SK-N-SH treated with all-trans-retinoic acid at 6 μM for 48 hours (cell line): ENCODE data around the gene FAM47E.

ENCODE experiments used
- ATAC-seq: fragments of 200-7000 bp; cut with Tn5 transposase; 3 replicates; pipeline ENCODE4 v1.9.1; 2020; ENCODE audit warnings: mild to moderate bottlenecking, moderate library complexity
- ARNTL ChIP-seq: fragments of 450-650 bp; formaldehyde crosslinking; IDR thresholded peaks from 2 replicates; pipeline ENCODE4 v1.5.0; 2020; ENCODE audit warnings: low read depth, mild to moderate bottlenecking, moderate library complexity, borderline replicate concordance
- CSDC2 ChIP-seq: fragments of 250-450 bp; sonication (Bioruptor Pico); IDR thresholded peaks from 2 replicates; pipeline ENCODE4 v1.5.0; 2020; ENCODE audit warnings: mild to moderate bottlenecking, moderate library complexity
- CSRNP3 ChIP-seq: fragments of 250-450 bp; sonication (Bioruptor Pico); IDR thresholded peaks from 2 replicates; pipeline ENCODE4 v1.5.1; 2021; ENCODE audit warnings: mild to moderate bottlenecking, moderate library complexity
- ESRRG ChIP-seq: fragments of 250-450 bp; sonication (Bioruptor Pico); IDR thresholded peaks from 2 replicates; pipeline ENCODE4 v1.6.1; 2021; ENCODE audit warnings: mild to moderate bottlenecking
- GLIS3 ChIP-seq: fragments of 250-450 bp; sonication (Bioruptor Pico); IDR thresholded peaks from 2 replicates; pipeline ENCODE4 v1.5.0; 2020; ENCODE audit warnings: mild to moderate bottlenecking, moderate library complexity
- ISL1 ChIP-seq: fragments of 250-450 bp; sonication (Bioruptor Pico); IDR thresholded peaks from 2 replicates; pipeline ENCODE4 v2.1.2; 2022; ENCODE audit warnings: mild to moderate bottlenecking, moderate library complexity
- OSR1 ChIP-seq: fragments of 250-450 bp; sonication (Bioruptor Pico); IDR thresholded peaks from 2 replicates; pipeline ENCODE4 v1.8.0; 2022; ENCODE audit warnings: moderate library complexity, mild to moderate bottlenecking, inconsistent platforms
- PPARA ChIP-seq: fragments of 250-450 bp; sonication (Bioruptor Pico); IDR thresholded peaks from 2 replicates; pipeline ENCODE4 v1.5.0; 2020; ENCODE audit warnings: mild to moderate bottlenecking, borderline replicate concordance
- RARB ChIP-seq: fragments of 250-450 bp; sonication (Bioruptor Pico); IDR thresholded peaks from 2 replicates; pipeline ENCODE4 v1.8.0; 2021; ENCODE audit warnings: mild to moderate bottlenecking, moderate library complexity
- SNAI2 ChIP-seq: fragments of 250-450 bp; sonication (Bioruptor Pico); IDR thresholded peaks from 2 replicates; pipeline ENCODE4 v1.5.0; 2020; ENCODE audit warnings: mild to moderate bottlenecking, moderate library complexity
- TCF4 ChIP-seq: fragments of 250-450 bp; sonication (Bioruptor Pico); IDR thresholded peaks from 2 replicates; pipeline ENCODE4 v1.8.0; 2021; ENCODE audit warnings: mild to moderate bottlenecking, moderate library complexity, borderline replicate concordance
- TOX ChIP-seq: fragments of 250-450 bp; sonication (Bioruptor Pico); IDR thresholded peaks from 2 replicates; pipeline ENCODE4 v1.8.0; 2021; ENCODE audit warnings: mild to moderate bottlenecking, moderate library complexity, borderline replicate concordance
- TSHZ2 ChIP-seq: fragments of 250-450 bp; sonication (Bioruptor Pico); IDR thresholded peaks from 2 replicates; pipeline ENCODE4 v1.5.0; 2020; ENCODE audit warnings: mild to moderate bottlenecking, moderate library complexity
- ZC3H10 ChIP-seq: fragments of 250-450 bp; sonication (Bioruptor Pico); IDR thresholded peaks from 2 replicates; pipeline ENCODE4 v1.5.1; 2021; ENCODE audit warnings: mild to moderate bottlenecking, moderate library complexity
- ZFP3 ChIP-seq: fragments of 250-450 bp; sonication (Bioruptor Pico); IDR thresholded peaks from 2 replicates; pipeline ENCODE4 v1.5.0; 2020; ENCODE audit warnings: mild to moderate bottlenecking, moderate library complexity
- ZNF565 ChIP-seq: fragments of 450-650 bp; formaldehyde crosslinking; conservative IDR thresholded peaks from 2 replicates; pipeline ENCODE4 v1.5.0; 2020; ENCODE audit warnings: low read depth, mild to moderate bottlenecking, moderate library complexity
- ZNF70 ChIP-seq: fragments of 450-650 bp; formaldehyde crosslinking; IDR thresholded peaks from 2 replicates; pipeline ENCODE4 v1.5.0; 2020; ENCODE audit warnings: mild to moderate bottlenecking, moderate library complexity
- ZNF8 ChIP-seq: fragments of 450-650 bp; formaldehyde crosslinking; IDR thresholded peaks from 2 replicates; pipeline ENCODE4 v1.5.0; 2020; ENCODE audit warnings: mild to moderate bottlenecking, moderate library complexity
- TF ChIP-seq, protein P1 (sequence below): fragments of 250-450 bp; sonication (Bioruptor Pico); IDR thresholded peaks from 2 replicates; pipeline ENCODE4 v1.8.0; 2021; ENCODE audit warnings: low read depth, mild to moderate bottlenecking, moderate library complexity, borderline replicate concordance
- TF ChIP-seq, protein P2 (sequence below): fragments of 250-450 bp; sonication (Bioruptor Pico); IDR thresholded peaks from 2 replicates; pipeline ENCODE4 v1.5.1; 2020; ENCODE audit warnings: low read depth, mild to moderate bottlenecking, moderate library complexity

The FAM47E gene

GRCh38 chr4:76272073-76272472 lies 20.6 kb downstream of the FAM47E start:
- no peak for TF ChIP-seq ZC3H10 (CRISPR knock-in tag)
- TF ChIP-seq, protein P1, sequence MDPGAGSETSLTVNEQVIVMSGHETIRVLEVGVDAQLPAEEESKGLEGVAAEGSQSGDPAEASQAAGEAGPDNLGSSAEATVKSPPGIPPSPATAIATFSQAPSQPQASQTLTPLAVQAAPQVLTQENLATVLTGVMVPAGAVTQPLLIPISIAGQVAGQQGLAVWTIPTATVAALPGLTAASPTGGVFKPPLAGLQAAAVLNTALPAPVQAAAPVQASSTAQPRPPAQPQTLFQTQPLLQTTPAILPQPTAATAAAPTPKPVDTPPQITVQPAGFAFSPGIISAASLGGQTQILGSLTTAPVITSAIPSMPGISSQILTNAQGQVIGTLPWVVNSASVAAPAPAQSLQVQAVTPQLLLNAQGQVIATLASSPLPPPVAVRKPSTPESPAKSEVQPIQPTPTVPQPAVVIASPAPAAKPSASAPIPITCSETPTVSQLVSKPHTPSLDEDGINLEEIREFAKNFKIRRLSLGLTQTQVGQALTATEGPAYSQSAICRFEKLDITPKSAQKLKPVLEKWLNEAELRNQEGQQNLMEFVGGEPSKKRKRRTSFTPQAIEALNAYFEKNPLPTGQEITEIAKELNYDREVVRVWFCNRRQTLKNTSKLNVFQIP (CRISPR knock-in tag), result no peak
- TF ChIP-seq ARNTL, result no peak
- no peak for TF ChIP-seq TOX (CRISPR knock-in tag)
- no peak for TF ChIP-seq ZFP3 (CRISPR knock-in tag)
- ATAC-seq, result no peak

DNA sequence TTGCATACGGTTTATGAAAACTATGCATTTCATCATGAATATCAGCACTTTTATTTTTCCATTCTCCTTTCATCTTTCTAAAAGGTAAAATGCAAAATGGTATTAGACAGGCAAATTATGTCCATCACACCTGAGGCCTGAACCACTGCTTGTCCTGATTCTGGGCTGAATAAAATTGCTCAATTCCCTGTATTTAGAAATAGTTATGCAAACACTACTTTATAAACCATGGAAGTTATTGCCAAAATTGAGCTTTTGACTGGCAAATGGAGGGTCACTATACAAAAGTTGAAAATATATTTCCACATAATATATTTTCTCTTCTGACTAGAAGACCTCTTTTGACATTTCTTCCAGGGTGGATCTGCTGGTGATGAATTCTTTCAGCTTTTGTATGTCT lies 21.1 kb downstream of the FAM47E start:
- no peak for ATAC-seq
- TF ChIP-seq ZC3H10 (CRISPR knock-in tag) (no peak), TCF4 (CRISPR knock-in tag) (no peak), PPARA (CRISPR knock-in tag) (no peak), RARB (CRISPR knock-in tag) (no peak), CSRNP3 (CRISPR knock-in tag) (no peak), TSHZ2 (CRISPR knock-in tag) (no peak), OSR1 (CRISPR knock-in tag) (no peak), SNAI2 (CRISPR knock-in tag) (no peak), ZNF8 (CRISPR knock-in tag) (no peak), ZFP3 (CRISPR knock-in tag) (no peak), CSDC2 (no peak), ZNF565 (no peak), GLIS3 (CRISPR knock-in tag) (no peak)
- TF ChIP-seq, protein P2, sequence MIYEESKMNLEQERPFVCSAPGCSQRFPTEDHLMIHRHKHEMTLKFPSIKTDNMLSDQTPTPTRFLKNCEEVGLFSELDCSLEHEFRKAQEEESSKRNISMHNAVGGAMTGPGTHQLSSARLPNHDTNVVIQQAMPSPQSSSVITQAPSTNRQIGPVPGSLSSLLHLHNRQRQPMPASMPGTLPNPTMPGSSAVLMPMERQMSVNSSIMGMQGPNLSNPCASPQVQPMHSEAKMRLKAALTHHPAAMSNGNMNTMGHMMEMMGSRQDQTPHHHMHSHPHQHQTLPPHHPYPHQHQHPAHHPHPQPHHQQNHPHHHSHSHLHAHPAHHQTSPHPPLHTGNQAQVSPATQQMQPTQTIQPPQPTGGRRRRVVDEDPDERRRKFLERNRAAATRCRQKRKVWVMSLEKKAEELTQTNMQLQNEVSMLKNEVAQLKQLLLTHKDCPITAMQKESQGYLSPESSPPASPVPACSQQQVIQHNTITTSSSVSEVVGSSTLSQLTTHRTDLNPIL, result no peak
- TF ChIP-seq, protein P1 (CRISPR knock-in tag), result no peak

DNA sequence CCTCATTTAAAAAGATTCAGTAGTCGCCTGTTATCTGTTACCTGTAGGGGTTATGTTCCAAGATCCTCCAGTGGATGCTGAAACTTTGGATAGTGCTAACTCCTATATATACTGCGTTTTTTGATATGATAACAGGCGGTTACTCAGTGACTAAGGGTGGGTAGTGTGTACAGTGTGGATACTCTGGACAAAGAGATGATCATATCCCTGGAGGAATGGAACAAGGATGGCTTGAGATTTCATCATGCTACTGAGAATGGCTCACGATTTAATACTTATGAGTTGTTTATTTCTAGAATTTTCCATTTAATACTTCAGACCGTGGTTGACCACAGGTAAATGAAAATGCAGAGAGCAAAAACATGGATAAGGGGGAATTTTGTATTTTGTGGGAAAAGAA lies 21.5 kb downstream of the FAM47E start:
- ATAC-seq, result no peak
- TF ChIP-seq, protein P1 (CRISPR knock-in tag), result no peak
- no peak for TF ChIP-seq PPARA (CRISPR knock-in tag)
- no peak for TF ChIP-seq CSRNP3 (CRISPR knock-in tag)
- no peak for TF ChIP-seq ISL1 (CRISPR knock-in tag)
- TF ChIP-seq, protein P2, result no peak
- no peak for TF ChIP-seq ESRRG (CRISPR knock-in tag)
- no peak for TF ChIP-seq ZNF70 (CRISPR knock-in tag)
- TF ChIP-seq ZFP3 (CRISPR knock-in tag), result no peak
- TF ChIP-seq ZC3H10 (CRISPR knock-in tag), result no peak
- TF ChIP-seq, all 23 proteins: peak for 0
